ENCODE data around the gene CSH2. TPM values are rescaled to one million over a fixed set of nuclear protein-coding genes. Genes with fewer than 3 reads are reported as not detected.

CSH2 gene
- total RNA-seq, 1 donor from 2014 or later, result not detected

DNA sequence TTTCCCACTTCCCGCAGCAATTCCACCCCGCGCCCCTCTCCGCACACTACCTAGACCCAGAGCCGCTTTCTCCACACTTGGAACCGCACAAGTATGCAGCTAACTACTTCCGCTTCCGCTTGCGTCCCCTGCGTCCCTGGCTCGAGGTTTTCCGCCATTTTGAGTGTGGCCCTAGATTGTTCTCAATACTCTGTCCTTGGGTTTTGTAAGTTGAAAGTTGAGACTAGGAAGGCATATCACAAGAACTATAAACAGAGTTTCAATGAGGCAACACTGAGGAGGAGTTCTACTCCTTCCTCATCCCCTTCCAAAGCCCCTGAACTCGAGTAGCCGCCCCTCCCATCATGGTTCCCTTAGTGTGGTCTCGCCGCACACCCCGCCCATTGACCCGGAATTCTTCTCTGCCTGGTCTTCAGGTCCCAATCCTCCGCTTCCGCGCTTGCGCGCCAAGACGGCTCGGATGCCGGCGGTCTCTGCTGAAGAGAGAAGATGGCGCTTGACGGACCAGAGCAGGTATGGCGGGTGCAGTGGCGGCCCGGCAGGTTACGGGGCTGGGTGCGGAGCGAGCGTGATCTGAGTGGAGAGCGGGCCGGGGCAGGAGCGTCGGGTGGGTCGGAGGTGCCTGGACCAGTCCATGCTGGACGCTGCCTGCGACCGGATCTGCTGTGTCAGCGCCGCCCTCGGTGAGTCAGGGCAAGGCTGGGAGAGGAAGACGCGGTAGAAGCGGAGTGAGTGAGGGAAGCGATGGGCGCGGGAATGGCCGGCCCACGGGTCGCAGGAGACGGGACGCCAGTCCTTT, 46.3 kb downstream of the CSH2 start, which contains the start of the genes FTSJ3 and PSMC5:
Gene FTSJ3 (minus strand): TSS at position 662 of the 799 bp plus-strand sequence. CDS start 761 bp downstream, outside the sequence.
Gene PSMC5 (plus strand): TSS at position 430 of the 799 bp plus-strand sequence. CDS start 60 bp downstream, at position 490.
- H3K9me3 Mint-ChIP-seq (ENCODE audit: low read depth), result no peaks in the 10 kb centered on the region
- H3K4me1 Mint-ChIP-seq (ENCODE audit: low read depth), result peaks cover 36% of the 10 kb centered on the region
- TF ChIP-seq, protein P1, sequence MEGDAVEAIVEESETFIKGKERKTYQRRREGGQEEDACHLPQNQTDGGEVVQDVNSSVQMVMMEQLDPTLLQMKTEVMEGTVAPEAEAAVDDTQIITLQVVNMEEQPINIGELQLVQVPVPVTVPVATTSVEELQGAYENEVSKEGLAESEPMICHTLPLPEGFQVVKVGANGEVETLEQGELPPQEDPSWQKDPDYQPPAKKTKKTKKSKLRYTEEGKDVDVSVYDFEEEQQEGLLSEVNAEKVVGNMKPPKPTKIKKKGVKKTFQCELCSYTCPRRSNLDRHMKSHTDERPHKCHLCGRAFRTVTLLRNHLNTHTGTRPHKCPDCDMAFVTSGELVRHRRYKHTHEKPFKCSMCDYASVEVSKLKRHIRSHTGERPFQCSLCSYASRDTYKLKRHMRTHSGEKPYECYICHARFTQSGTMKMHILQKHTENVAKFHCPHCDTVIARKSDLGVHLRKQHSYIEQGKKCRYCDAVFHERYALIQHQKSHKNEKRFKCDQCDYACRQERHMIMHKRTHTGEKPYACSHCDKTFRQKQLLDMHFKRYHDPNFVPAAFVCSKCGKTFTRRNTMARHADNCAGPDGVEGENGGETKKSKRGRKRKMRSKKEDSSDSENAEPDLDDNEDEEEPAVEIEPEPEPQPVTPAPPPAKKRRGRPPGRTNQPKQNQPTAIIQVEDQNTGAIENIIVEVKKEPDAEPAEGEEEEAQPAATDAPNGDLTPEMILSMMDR (IDR thresholded peaks at IDR 0.05), result peak; percentile 79
- H3K36me3 Mint-ChIP-seq (ENCODE audit: low read depth), result peaks cover 38% of the 10 kb centered on the region
- no peaks in the 10 kb centered on the region for H3K27me3 Mint-ChIP-seq (ENCODE audit: low read depth)
- peak within 1 kb of the TSS; percentile 100 for H3K27ac Mint-ChIP-seq (ENCODE audit: unreplicated experiment)
- H3K4me3 Mint-ChIP-seq (ENCODE audit: unreplicated experiment), result peak within 1 kb of the TSS; percentile 99
- no peak for DNase-seq (ENCODE audit: low spot score)

DNA sequence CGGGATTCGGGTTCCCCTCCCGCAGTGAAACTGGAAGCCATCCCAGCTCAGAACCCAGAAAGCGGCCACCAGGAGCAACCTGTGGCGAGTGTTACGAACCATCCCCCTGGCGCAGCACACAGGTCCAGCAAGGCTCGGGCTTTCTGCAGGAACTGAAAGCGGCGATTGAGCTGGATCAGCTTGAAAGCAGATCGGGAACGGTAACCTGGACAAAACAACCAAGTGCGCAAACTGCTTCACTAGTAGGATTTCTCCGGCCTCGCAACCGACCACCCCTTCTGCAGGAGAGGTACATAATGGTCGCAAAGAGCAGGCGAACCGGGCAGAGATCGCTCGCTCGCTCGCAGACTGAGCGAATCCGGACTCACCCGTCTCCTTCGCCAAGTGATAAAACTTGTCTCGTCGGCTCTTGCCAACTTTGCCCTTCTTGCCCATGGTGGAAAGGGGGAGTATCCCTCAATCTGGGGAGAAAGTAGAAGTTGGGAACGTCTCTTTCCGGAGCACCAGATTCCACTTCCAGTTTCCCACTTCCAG, 46.9 kb downstream of the CSH2 start:
- peaks cover 37% of the 10 kb centered on the region for H3K36me3 Mint-ChIP-seq (ENCODE audit: low read depth)
- peak overlapping the region; percentile 100 for H3K27ac Mint-ChIP-seq (ENCODE audit: unreplicated experiment)
- TF ChIP-seq, protein P1 (IDR thresholded peaks at IDR 0.05), result no peak
- no peaks in the 10 kb centered on the region for H3K9me3 Mint-ChIP-seq (ENCODE audit: low read depth)
- H3K4me3 Mint-ChIP-seq (ENCODE audit: unreplicated experiment), result peak overlapping the region; percentile 99
- no peaks in the 10 kb centered on the region for H3K27me3 Mint-ChIP-seq (ENCODE audit: low read depth)
- peaks cover 36% of the 10 kb centered on the region for H3K4me1 Mint-ChIP-seq (ENCODE audit: low read depth)
- no peak for DNase-seq (ENCODE audit: low spot score)

DNA sequence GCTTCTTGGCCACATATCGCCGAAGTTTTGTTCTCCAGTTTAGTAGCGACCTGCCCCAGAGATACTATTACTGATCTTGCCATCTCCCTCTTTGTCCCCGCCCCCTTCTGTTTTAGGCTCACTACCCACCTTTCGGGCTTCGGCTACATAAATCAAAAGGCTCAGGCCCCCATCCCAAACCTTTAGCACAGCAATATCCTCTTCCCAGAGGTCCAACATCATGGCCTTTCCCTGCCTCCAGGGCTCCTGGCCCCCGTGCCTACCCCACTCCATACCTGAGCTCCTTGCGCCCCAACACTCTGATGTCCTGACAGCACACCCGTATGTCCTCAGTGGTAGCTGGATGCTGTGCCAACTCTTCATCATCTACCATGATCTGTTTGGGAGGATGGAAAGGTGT, 49.1 kb downstream of the CSH2 start:
- no peaks in the 10 kb centered on the region for H3K9me3 Mint-ChIP-seq (ENCODE audit: low read depth)
- TF ChIP-seq, protein P1 (IDR thresholded peaks at IDR 0.05), result no peak
- H3K4me1 Mint-ChIP-seq (ENCODE audit: low read depth), result peaks cover 34% of the 10 kb centered on the region
- peak overlapping the region; percentile 49 for H3K27ac Mint-ChIP-seq (ENCODE audit: unreplicated experiment)
- H3K36me3 Mint-ChIP-seq (ENCODE audit: low read depth), result peaks cover 36% of the 10 kb centered on the region
- H3K4me3 Mint-ChIP-seq (ENCODE audit: unreplicated experiment), result no peak overlapping the region
- no peak for DNase-seq (ENCODE audit: low spot score)
- H3K27me3 Mint-ChIP-seq (ENCODE audit: low read depth), result no peaks in the 10 kb centered on the region

DNA sequence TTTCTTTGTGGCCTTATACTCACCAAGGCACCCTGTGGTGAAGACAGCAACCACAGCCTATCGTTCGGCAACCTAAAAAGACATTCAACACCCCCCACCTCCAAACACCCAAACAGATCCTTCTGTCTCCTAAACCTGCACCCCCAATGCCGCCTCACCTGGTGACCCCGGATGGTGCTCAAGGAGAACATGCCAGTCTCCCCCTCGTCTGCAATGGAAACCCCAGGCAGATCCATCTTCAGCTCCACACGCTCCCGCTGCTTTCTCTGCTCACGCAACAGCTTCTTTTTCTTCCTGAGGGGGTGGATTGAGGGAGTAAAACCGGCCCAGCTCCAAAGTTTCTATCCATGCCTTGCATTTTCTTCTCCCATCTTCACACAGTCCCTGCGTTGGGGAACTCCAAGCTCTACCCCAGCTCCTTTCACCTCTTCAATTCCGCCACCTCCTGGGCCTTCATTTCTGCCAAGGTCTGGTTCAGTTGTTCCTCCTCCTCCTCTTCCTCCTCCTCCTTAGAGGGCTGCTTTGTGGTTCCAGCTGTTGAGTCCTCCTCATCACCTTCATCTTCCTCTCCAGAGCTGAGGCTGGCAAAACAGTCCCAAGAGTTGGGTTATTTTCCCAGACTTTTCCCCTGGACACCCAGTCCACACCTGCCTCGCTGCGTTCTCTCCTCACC, 49.7 kb downstream of the CSH2 start:
- DNase-seq (ENCODE audit: low spot score), result no peak
- peaks cover 39% of the 10 kb centered on the region for H3K36me3 Mint-ChIP-seq (ENCODE audit: low read depth)
- TF ChIP-seq, protein P1 (IDR thresholded peaks at IDR 0.05), result no peak
- no peaks in the 10 kb centered on the region for H3K27me3 Mint-ChIP-seq (ENCODE audit: low read depth)
- H3K27ac Mint-ChIP-seq (ENCODE audit: unreplicated experiment), result no peak overlapping the region
- peaks cover 32% of the 10 kb centered on the region for H3K4me1 Mint-ChIP-seq (ENCODE audit: low read depth)
- H3K9me3 Mint-ChIP-seq (ENCODE audit: low read depth), result no peaks in the 10 kb centered on the region
- H3K4me3 Mint-ChIP-seq (ENCODE audit: unreplicated experiment), result no peak overlapping the region

DNA sequence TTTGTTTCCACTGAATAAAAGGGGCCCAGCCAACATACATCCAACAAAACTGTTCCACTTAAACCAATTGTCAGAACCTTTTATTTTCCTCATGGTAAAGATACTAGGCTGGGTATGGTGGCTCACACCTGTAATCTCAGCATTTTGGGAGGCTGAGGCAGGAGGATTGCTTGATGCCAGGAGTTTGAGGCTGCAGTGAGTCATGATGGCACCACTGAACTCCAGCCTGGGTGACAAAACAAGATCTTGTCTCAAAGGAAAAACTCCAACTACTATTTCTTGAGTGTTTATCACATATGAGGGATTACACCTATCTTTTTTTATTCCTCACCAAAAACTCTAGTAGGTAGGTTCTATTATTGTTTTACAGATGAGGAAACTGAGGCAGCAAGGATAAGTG, 50.9 kb downstream of the CSH2 start:
- TF ChIP-seq, protein P1 (IDR thresholded peaks at IDR 0.05), result no peak
- no peak for DNase-seq (ENCODE audit: low spot score)
- Mint-ChIP-seq H3K36me3 (ENCODE audit: low read depth) (peaks cover 50% of the 10 kb centered on the region), H3K9me3 (ENCODE audit: low read depth) (no peaks in the 10 kb centered on the region), H3K4me1 (ENCODE audit: low read depth) (peaks cover 23% of the 10 kb centered on the region), H3K27me3 (ENCODE audit: low read depth) (no peaks in the 10 kb centered on the region), H3K4me3 (ENCODE audit: unreplicated experiment) (no peak overlapping the region), H3K27ac (ENCODE audit: unreplicated experiment) (no peak overlapping the region)

Data from chondrocyte (in vitro differentiated cells).